Measurements from ENCODE around the gene CES2.

GRCh38 chr16:66920299-66920590 lies 15.1 kb upstream of the CES2 start:
- TF ChIP-seq, protein P1, sequence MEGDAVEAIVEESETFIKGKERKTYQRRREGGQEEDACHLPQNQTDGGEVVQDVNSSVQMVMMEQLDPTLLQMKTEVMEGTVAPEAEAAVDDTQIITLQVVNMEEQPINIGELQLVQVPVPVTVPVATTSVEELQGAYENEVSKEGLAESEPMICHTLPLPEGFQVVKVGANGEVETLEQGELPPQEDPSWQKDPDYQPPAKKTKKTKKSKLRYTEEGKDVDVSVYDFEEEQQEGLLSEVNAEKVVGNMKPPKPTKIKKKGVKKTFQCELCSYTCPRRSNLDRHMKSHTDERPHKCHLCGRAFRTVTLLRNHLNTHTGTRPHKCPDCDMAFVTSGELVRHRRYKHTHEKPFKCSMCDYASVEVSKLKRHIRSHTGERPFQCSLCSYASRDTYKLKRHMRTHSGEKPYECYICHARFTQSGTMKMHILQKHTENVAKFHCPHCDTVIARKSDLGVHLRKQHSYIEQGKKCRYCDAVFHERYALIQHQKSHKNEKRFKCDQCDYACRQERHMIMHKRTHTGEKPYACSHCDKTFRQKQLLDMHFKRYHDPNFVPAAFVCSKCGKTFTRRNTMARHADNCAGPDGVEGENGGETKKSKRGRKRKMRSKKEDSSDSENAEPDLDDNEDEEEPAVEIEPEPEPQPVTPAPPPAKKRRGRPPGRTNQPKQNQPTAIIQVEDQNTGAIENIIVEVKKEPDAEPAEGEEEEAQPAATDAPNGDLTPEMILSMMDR (conservative IDR thresholded peaks at IDR 0.05; ENCODE audit: low read depth, low read length), result no peak
- TF ChIP-seq EZH2 (IDR thresholded peaks at IDR 0.05; ENCODE audit: borderline replicate concordance, low read depth, low read length, poor library complexity, severe bottlenecking), result no peak

Data from A673 (cell line).